ENCODE measurements around the gene SMCHD1. TPM values are rescaled to one million over a fixed set of nuclear protein-coding genes. Genes with fewer than 3 reads are reported as not detected.

The SMCHD1 gene
- total and polyA plus RNA-seq, 2 experiments from 2014 or later = 13.0 to 63.9 TPM

GRCh38 chr18:2680216-2680792 is 24.8 kb downstream of the SMCHD1 start:
- no peaks in the 10 kb centered on the region for H4K20me1 ChIP-seq (ENCODE audit: insufficient read depth, poor library complexity, severe bottlenecking)
- TF ChIP-seq EZH2phosphoT487 (IDR thresholded peaks at IDR 0.05; ENCODE audit: low read depth, severe bottlenecking, unreplicated experiment) (no peak), CTCF (IDR thresholded peaks at IDR 0.05; ENCODE audit: poor library complexity) (no peak), EZH2 (IDR thresholded peaks at IDR 0.05; ENCODE audit: borderline replicate concordance) (no peak)
- no peak overlapping the region for H3K4me3 ChIP-seq
- H3K4me2 ChIP-seq = no peak overlapping the region
- no peaks in the 10 kb centered on the region for H3K4me1 ChIP-seq (ENCODE audit: insufficient read depth)
- no peak overlapping the region for H3K27ac ChIP-seq
- no peaks in the 10 kb centered on the region for H3K9me2 ChIP-seq (replicated peaks; ENCODE audit: insufficient read depth)
- 67% methylated on average over 2 of the region's 2 CpGs for WGBS (ENCODE audit: low lambda C conversion rate, missing lambda C conversion rate)
- no peaks in the 10 kb centered on the region for H3K36me3 ChIP-seq (replicated peaks; ENCODE audit: insufficient read depth, low read depth)
- H2AFZ ChIP-seq = no peak overlapping the region
- no peaks in the 10 kb centered on the region for H3K9me3 ChIP-seq (ENCODE audit: low read depth)
- no peaks in the 10 kb centered on the region for H3K27me3 ChIP-seq
- peaks cover 49% of the 10 kb centered on the region for H3K79me2 ChIP-seq
- no peak for DNase-seq (ENCODE audit: low spot score)

- TF ChIP-seq CTCF (IDR thresholded peaks at IDR 0.05; ENCODE audit: poor library complexity) (no peak), EZH2phosphoT487 (IDR thresholded peaks at IDR 0.05; ENCODE audit: low read depth, severe bottlenecking, unreplicated experiment) (no peak), EZH2 (IDR thresholded peaks at IDR 0.05; ENCODE audit: borderline replicate concordance) (no peak)
- no peak for DNase-seq (ENCODE audit: low spot score)
- no peaks in the 10 kb centered on the region for H3K36me3 ChIP-seq (replicated peaks; ENCODE audit: insufficient read depth, low read depth)
- H2AFZ ChIP-seq = no peak overlapping the region
- H3K27ac ChIP-seq = no peak overlapping the region
- peaks cover 54% of the 10 kb centered on the region for H3K79me2 ChIP-seq
- WGBS (ENCODE audit: low lambda C conversion rate, missing lambda C conversion rate) = 96% methylated on average over 5 of the region's 5 CpGs
- no peaks in the 10 kb centered on the region for H3K27me3 ChIP-seq
- no peaks in the 10 kb centered on the region for H4K20me1 ChIP-seq (ENCODE audit: insufficient read depth, poor library complexity, severe bottlenecking)
- H3K4me3 ChIP-seq = no peak overlapping the region
- no peaks in the 10 kb centered on the region for H3K4me1 ChIP-seq (ENCODE audit: insufficient read depth)
- H3K4me2 ChIP-seq = no peak overlapping the region
- no peaks in the 10 kb centered on the region for H3K9me2 ChIP-seq (replicated peaks; ENCODE audit: insufficient read depth)
- H3K9me3 ChIP-seq (ENCODE audit: low read depth) = peaks cover 9% of the 10 kb centered on the region
Observed at GRCh38 chr18:2681993-2682603, 26.6 kb downstream of the SMCHD1 start.

- H3K27ac ChIP-seq = no peak overlapping the region
Observed at GRCh38 chr18:2683055-2683454, 27.5 kb downstream of the SMCHD1 start.

More at GRCh38 chr18:2683055-2683454, 27.5 kb downstream of the SMCHD1 start:
- Histone ChIP-seq H3K79me2 (peaks cover 55% of the 10 kb centered on the region), H3K9me3 (ENCODE audit: low read depth) (peaks cover 9% of the 10 kb centered on the region), H2AFZ (no peak overlapping the region), H3K9me2 (replicated peaks; ENCODE audit: insufficient read depth) (no peaks in the 10 kb centered on the region), H3K27me3 (no peaks in the 10 kb centered on the region), H3K4me1 (ENCODE audit: insufficient read depth) (no peaks in the 10 kb centered on the region), H3K36me3 (replicated peaks; ENCODE audit: insufficient read depth, low read depth) (no peaks in the 10 kb centered on the region), H3K4me3 (no peak overlapping the region), H3K4me2 (no peak overlapping the region), H4K20me1 (ENCODE audit: insufficient read depth, poor library complexity, severe bottlenecking) (no peaks in the 10 kb centered on the region)
- DNase-seq (ENCODE audit: low spot score) = no peak
- TF ChIP-seq EZH2phosphoT487 (IDR thresholded peaks at IDR 0.05; ENCODE audit: low read depth, severe bottlenecking, unreplicated experiment) (no peak), EZH2 (IDR thresholded peaks at IDR 0.05; ENCODE audit: borderline replicate concordance) (no peak), CTCF (IDR thresholded peaks at IDR 0.05; ENCODE audit: poor library complexity) (no peak)

Data from hepatocyte (in vitro differentiated cells).